ENCODE data around the gene NRDC.

GRCh38 chr1:51850420-51851223, 27.9 kb downstream of the NRDC start:
- TF ChIP-seq CTCF (conservative IDR thresholded peaks at IDR 0.05): no peak
- TF ChIP-seq ZFX (IDR thresholded peaks at IDR 0.05): no peak
